Measurements from ENCODE around the gene OVCH2.
"Not testable (repeated sequence)": the region's sequence is repeated elsewhere in the genome, so short reads cannot be mapped to it uniquely, and the experiment has no call there.

The OVCH2 gene

GRCh38 chr11:7706377-7706776 lies at the start of gene OVCH2:
Gene OVCH2 (minus strand): TSS chr11:7706477. CDS start chr11:7706394, 83 bp downstream.
- Mint-ChIP-seq H3K9me3 (no peaks in the 10 kb centered on the region), H3K27ac (no peak within 1 kb of the TSS), H3K27me3 (ENCODE audit: low read depth) (no peaks in the 10 kb centered on the region), H3K4me1 (ENCODE audit: low read depth) (no peaks in the 10 kb centered on the region), H3K36me3 (ENCODE audit: low read depth) (no peaks in the 10 kb centered on the region), H3K4me3 (no peak within 1 kb of the TSS)
- DNase-seq (ENCODE audit: low spot score) = no peak

GRCh38 chr11:7749456-7749855 lies 43.2 kb upstream of the OVCH2 start:
- no peak overlapping the region for H3K4me3 Mint-ChIP-seq
- H3K4me1 Mint-ChIP-seq (ENCODE audit: low read depth) = no peaks in the 10 kb centered on the region
- H3K9me3 Mint-ChIP-seq = no peaks in the 10 kb centered on the region
- H3K27me3 Mint-ChIP-seq (ENCODE audit: low read depth) = no peaks in the 10 kb centered on the region
- no peak overlapping the region for H3K27ac Mint-ChIP-seq
- H3K36me3 Mint-ChIP-seq (ENCODE audit: low read depth) = no peaks in the 10 kb centered on the region
- no peak for DNase-seq (ENCODE audit: low spot score)

- not testable (repeated sequence) for H3K36me3 Mint-ChIP-seq (ENCODE audit: low read depth); H3K9me3 Mint-ChIP-seq; DNase-seq (ENCODE audit: low spot score); H3K4me1 Mint-ChIP-seq (ENCODE audit: low read depth); H3K4me3 Mint-ChIP-seq; H3K27me3 Mint-ChIP-seq (ENCODE audit: low read depth); H3K27ac Mint-ChIP-seq
Measured at GRCh38 chr11:7734767-7735166, 28.5 kb upstream of the OVCH2 start.

- Mint-ChIP-seq H3K36me3 (ENCODE audit: low read depth) (no peaks in the 10 kb centered on the region), H3K4me1 (ENCODE audit: low read depth) (no peaks in the 10 kb centered on the region), H3K4me3 (no peak overlapping the region), H3K27ac (no peak overlapping the region), H3K9me3 (no peaks in the 10 kb centered on the region), H3K27me3 (ENCODE audit: low read depth) (no peaks in the 10 kb centered on the region)
- DNase-seq (ENCODE audit: low spot score) = no peak
Measured at GRCh38 chr11:7714786-7715185, 8.5 kb upstream of the OVCH2 start.

GRCh38 chr11:7703740-7704139 lies 2.5 kb downstream of the OVCH2 start:
- H3K4me3 Mint-ChIP-seq = no peak overlapping the region
- H3K27ac Mint-ChIP-seq = no peak overlapping the region
- H3K9me3 Mint-ChIP-seq = no peaks in the 10 kb centered on the region
- no peaks in the 10 kb centered on the region for H3K4me1 Mint-ChIP-seq (ENCODE audit: low read depth)
- no peaks in the 10 kb centered on the region for H3K36me3 Mint-ChIP-seq (ENCODE audit: low read depth)
- DNase-seq (ENCODE audit: low spot score) = no peak
- H3K27me3 Mint-ChIP-seq (ENCODE audit: low read depth) = no peaks in the 10 kb centered on the region

- Mint-ChIP-seq H3K27me3 (ENCODE audit: low read depth) (peaks cover 25% of the 10 kb centered on the region), H3K4me3 (no peak overlapping the region), H3K36me3 (ENCODE audit: low read depth) (no peaks in the 10 kb centered on the region), H3K27ac (no peak overlapping the region), H3K9me3 (no peaks in the 10 kb centered on the region), H3K4me1 (ENCODE audit: low read depth) (no peaks in the 10 kb centered on the region)
- DNase-seq (ENCODE audit: low spot score) = no peak
Measured at GRCh38 chr11:7696424-7696823, 9.9 kb downstream of the OVCH2 start.

- no peak overlapping the region for H3K27ac Mint-ChIP-seq
- no peaks in the 10 kb centered on the region for H3K4me1 Mint-ChIP-seq (ENCODE audit: low read depth)
- H3K36me3 Mint-ChIP-seq (ENCODE audit: low read depth) = no peaks in the 10 kb centered on the region
- no peak overlapping the region for H3K4me3 Mint-ChIP-seq
- H3K27me3 Mint-ChIP-seq (ENCODE audit: low read depth) = peaks cover 38% of the 10 kb centered on the region
- DNase-seq (ENCODE audit: low spot score) = no peak
- H3K9me3 Mint-ChIP-seq = no peaks in the 10 kb centered on the region
Measured at GRCh38 chr11:7694235-7694634, 12.0 kb downstream of the OVCH2 start.

- H3K9me3 Mint-ChIP-seq = no peaks in the 10 kb centered on the region
- peaks cover 41% of the 10 kb centered on the region for H3K27me3 Mint-ChIP-seq (ENCODE audit: low read depth)
- H3K27ac Mint-ChIP-seq = no peak overlapping the region
- DNase-seq (ENCODE audit: low spot score) = no peak
- no peak overlapping the region for H3K4me3 Mint-ChIP-seq
- no peaks in the 10 kb centered on the region for H3K36me3 Mint-ChIP-seq (ENCODE audit: low read depth)
- no peaks in the 10 kb centered on the region for H3K4me1 Mint-ChIP-seq (ENCODE audit: low read depth)
Measured at GRCh38 chr11:7692426-7692825, 13.9 kb downstream of the OVCH2 start.

- H3K36me3 Mint-ChIP-seq (ENCODE audit: low read depth) = no peaks in the 10 kb centered on the region
- peaks cover 39% of the 10 kb centered on the region for H3K27me3 Mint-ChIP-seq (ENCODE audit: low read depth)
- no peak for DNase-seq (ENCODE audit: low spot score)
- H3K4me3 Mint-ChIP-seq = no peak overlapping the region
- H3K9me3 Mint-ChIP-seq = no peaks in the 10 kb centered on the region
- H3K27ac Mint-ChIP-seq = no peak overlapping the region
- no peaks in the 10 kb centered on the region for H3K4me1 Mint-ChIP-seq (ENCODE audit: low read depth)
Measured at GRCh38 chr11:7691759-7692350, 14.4 kb downstream of the OVCH2 start.

GRCh38 chr11:7690648-7691047 lies 15.6 kb downstream of the OVCH2 start:
- Mint-ChIP-seq H3K27me3 (ENCODE audit: low read depth) (peaks cover 40% of the 10 kb centered on the region), H3K4me1 (ENCODE audit: low read depth) (no peaks in the 10 kb centered on the region), H3K36me3 (ENCODE audit: low read depth) (no peaks in the 10 kb centered on the region), H3K9me3 (no peaks in the 10 kb centered on the region), H3K27ac (no peak overlapping the region), H3K4me3 (no peak overlapping the region)
- no peak for DNase-seq (ENCODE audit: low spot score)

- H3K36me3 Mint-ChIP-seq (ENCODE audit: low read depth) = no peaks in the 10 kb centered on the region
- H3K4me3 Mint-ChIP-seq = no peak overlapping the region
- no peaks in the 10 kb centered on the region for H3K4me1 Mint-ChIP-seq (ENCODE audit: low read depth)
- H3K27ac Mint-ChIP-seq = no peak overlapping the region
- no peak for DNase-seq (ENCODE audit: low spot score)
- peaks cover 42% of the 10 kb centered on the region for H3K27me3 Mint-ChIP-seq (ENCODE audit: low read depth)
- no peaks in the 10 kb centered on the region for H3K9me3 Mint-ChIP-seq
Measured at GRCh38 chr11:7689239-7689638, 17.0 kb downstream of the OVCH2 start.

GRCh38 chr11:7688238-7688826 lies 17.9 kb downstream of the OVCH2 start:
- no peaks in the 10 kb centered on the region for H3K9me3 Mint-ChIP-seq
- H3K4me1 Mint-ChIP-seq (ENCODE audit: low read depth) = no peaks in the 10 kb centered on the region
- no peak for DNase-seq (ENCODE audit: low spot score)
- no peak overlapping the region for H3K4me3 Mint-ChIP-seq
- H3K27ac Mint-ChIP-seq = no peak overlapping the region
- peaks cover 33% of the 10 kb centered on the region for H3K27me3 Mint-ChIP-seq (ENCODE audit: low read depth)
- no peaks in the 10 kb centered on the region for H3K36me3 Mint-ChIP-seq (ENCODE audit: low read depth)

- Mint-ChIP-seq H3K9me3 (no peaks in the 10 kb centered on the region), H3K4me1 (ENCODE audit: low read depth) (no peaks in the 10 kb centered on the region), H3K27me3 (ENCODE audit: low read depth) (peaks cover 27% of the 10 kb centered on the region), H3K4me3 (no peak overlapping the region), H3K27ac (no peak overlapping the region), H3K36me3 (ENCODE audit: low read depth) (no peaks in the 10 kb centered on the region)
- DNase-seq (ENCODE audit: low spot score) = no peak
Measured at GRCh38 chr11:7687386-7687785, 18.9 kb downstream of the OVCH2 start.

- no peaks in the 10 kb centered on the region for H3K9me3 Mint-ChIP-seq
- H3K4me1 Mint-ChIP-seq (ENCODE audit: low read depth) = no peaks in the 10 kb centered on the region
- no peak for DNase-seq (ENCODE audit: low spot score)
- H3K36me3 Mint-ChIP-seq (ENCODE audit: low read depth) = no peaks in the 10 kb centered on the region
- peaks cover 23% of the 10 kb centered on the region for H3K27me3 Mint-ChIP-seq (ENCODE audit: low read depth)
- H3K27ac Mint-ChIP-seq = no peak overlapping the region
- no peak overlapping the region for H3K4me3 Mint-ChIP-seq
Measured at GRCh38 chr11:7686761-7687160, 19.5 kb downstream of the OVCH2 start.

GRCh38 chr11:7683571-7683970 lies 22.7 kb downstream of the OVCH2 start:
- no peaks in the 10 kb centered on the region for H3K9me3 Mint-ChIP-seq
- no peak overlapping the region for H3K4me3 Mint-ChIP-seq
- no peak overlapping the region for H3K27ac Mint-ChIP-seq
- H3K4me1 Mint-ChIP-seq (ENCODE audit: low read depth) = no peaks in the 10 kb centered on the region
- no peaks in the 10 kb centered on the region for H3K36me3 Mint-ChIP-seq (ENCODE audit: low read depth)
- H3K27me3 Mint-ChIP-seq (ENCODE audit: low read depth) = peaks cover 20% of the 10 kb centered on the region
- DNase-seq (ENCODE audit: low spot score) = no peak
